HFF-Myc (cell line): Measurements from ENCODE around the gene MRPL52.

Source experiments
- DNase-seq: peaks from one replicate; pipeline ENCODE4 v3.0.0-alpha.2; 2011; ENCODE audit warnings: low read depth; ENCODE audit errors: extremely low read depth
- H3K4me3 ChIP-seq: replicated peaks from 2 replicates; pipeline ENCODE4 v1.5.1; 2011; ENCODE audit warnings: low read depth, mild to moderate bottlenecking, control low read depth, low read length
- CTCF ChIP-seq: IDR thresholded peaks from 2 replicates; pipeline ENCODE4 v1.5.1; 2012; ENCODE audit warnings: mild to moderate bottlenecking, low read depth, low read length, control low read depth; ENCODE audit errors: missing control alignments

Gene MRPL52

GRCh38 chr14:22835505-22835904, 5.8 kb downstream of the MRPL52 start:
- DNase-seq, result no peak
- no peak overlapping the region for H3K4me3 ChIP-seq
- no peak for TF ChIP-seq CTCF

GRCh38 chr14:22836301-22837113, 6.8 kb downstream of the MRPL52 start, which contains the start of gene MMP14:
MMP14 (plus strand) TSS chr14:22836585; CDS start chr14:22836818, 233 bp downstream.
- peak within 1 kb of the TSS; percentile 85 for H3K4me3 ChIP-seq
- TF ChIP-seq CTCF, result peak; percentile 61
- no peak for DNase-seq

- TF ChIP-seq CTCF, result no peak
- H3K4me3 ChIP-seq, result peak overlapping the region; percentile 85
- no peak for DNase-seq
These were observed 7.5 kb downstream of the MRPL52 start for GRCh38 chr14:22837114-22837749.

- no peak for TF ChIP-seq CTCF
- DNase-seq, result no peak
- peak overlapping the region; percentile 85 for H3K4me3 ChIP-seq
These were observed 8.3 kb downstream of the MRPL52 start for GRCh38 chr14:22837750-22838538.

GRCh38 chr14:22838631-22839041, 8.9 kb downstream of the MRPL52 start:
- peak overlapping the region; percentile 85 for H3K4me3 ChIP-seq
- TF ChIP-seq CTCF, result no peak
- DNase-seq, result no peak

- DNase-seq, result no peak
- H3K4me3 ChIP-seq, result peak overlapping the region; percentile 85
- TF ChIP-seq CTCF, result no peak
These were observed 9.6 kb downstream of the MRPL52 start for GRCh38 chr14:22839159-22839779.
